C4-2B (cell line): Measurements from ENCODE around the gene RHBDD3.

Experiments
- H3K27ac ChIP-seq: fragments of 450-650 bp; 2 replicates; pipeline ENCODE4 v1.5.1; 2017
- CTCF ChIP-seq: fragments of 450-650 bp; conservative IDR thresholded peaks from 2 replicates; pipeline ENCODE4 v1.5.1; 2017; ENCODE audit warnings: mild to moderate bottlenecking
- ZFX ChIP-seq: fragments of 450-650 bp; IDR thresholded peaks from 2 replicates; pipeline ENCODE4 v1.6.1; 2017

Gene RHBDD3

GRCh38 chr22:29291215-29291614, 23.4 kb upstream of the RHBDD3 start:
- TF ChIP-seq ZFX, result no peak
- TF ChIP-seq CTCF, result no peak

GRCh38 chr22:29290061-29290460, 22.3 kb upstream of the RHBDD3 start:
- TF ChIP-seq ZFX, result no peak
- TF ChIP-seq CTCF, result no peak
- H3K27ac ChIP-seq, result no peak overlapping the region

More at GRCh38 chr22:29291215-29291614, 23.4 kb upstream of the RHBDD3 start:
- no peak overlapping the region for H3K27ac ChIP-seq

DNA sequence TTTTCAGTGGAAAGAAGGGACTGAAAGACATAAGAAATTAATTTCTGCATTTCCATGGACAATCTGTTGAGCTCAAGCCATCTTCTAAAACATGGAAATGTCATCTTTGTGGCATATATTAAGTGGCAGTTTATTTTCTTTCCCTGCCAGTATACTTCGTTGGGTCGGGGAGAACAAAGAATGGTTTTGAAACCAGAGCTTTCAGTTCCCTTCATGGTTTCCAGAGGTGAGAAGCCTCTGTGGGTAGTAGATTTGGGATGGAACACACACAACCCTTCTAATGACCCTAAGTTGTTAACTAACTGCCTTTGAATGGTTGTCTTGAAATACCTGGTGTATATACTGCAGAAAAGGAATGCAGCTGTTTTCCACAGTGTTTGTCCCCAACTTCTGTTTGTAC, 21.1 kb upstream of the RHBDD3 start:
- no peak overlapping the region for H3K27ac ChIP-seq
- TF ChIP-seq ZFX, result no peak
- no peak for TF ChIP-seq CTCF

DNA sequence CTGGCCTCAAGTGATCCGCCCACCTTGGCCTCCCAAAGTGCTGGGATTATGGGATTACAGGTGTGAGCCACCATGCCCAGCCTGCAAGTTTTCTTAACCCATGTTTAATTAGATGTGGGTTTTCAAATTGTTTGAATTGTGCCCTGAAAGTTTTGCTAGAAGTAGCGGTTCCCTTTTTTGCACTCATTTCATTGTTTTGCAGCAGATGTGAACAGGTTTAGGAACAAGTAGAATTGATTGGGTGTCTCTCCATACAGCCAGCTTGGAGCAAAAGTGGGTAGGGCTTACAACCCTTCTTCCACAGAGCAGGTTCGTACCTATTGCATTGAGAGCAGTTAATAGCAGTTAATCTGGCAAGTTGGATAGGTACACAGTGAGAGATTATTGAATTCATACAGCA, 16.4 kb upstream of the RHBDD3 start:
- no peak overlapping the region for H3K27ac ChIP-seq
- TF ChIP-seq ZFX (no peak), CTCF (no peak)

DNA sequence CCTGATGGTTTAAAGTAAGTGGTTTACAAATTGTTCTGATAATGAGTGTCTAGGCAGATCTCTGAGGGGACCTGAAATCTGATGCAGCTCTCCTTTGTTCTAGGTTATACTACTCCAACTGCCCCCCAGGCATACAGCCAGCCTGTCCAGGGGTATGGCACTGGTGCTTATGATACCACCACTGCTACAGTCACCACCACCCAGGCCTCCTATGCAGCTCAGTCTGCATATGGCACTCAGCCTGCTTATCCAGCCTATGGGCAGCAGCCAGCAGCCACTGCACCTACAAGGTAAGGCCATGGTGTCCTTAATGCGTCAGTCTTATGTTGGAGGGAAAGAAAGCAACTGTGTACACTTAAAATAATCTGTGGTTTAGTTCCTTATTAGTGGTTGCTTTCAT, 10.1 kb upstream of the RHBDD3 start:
- no peak overlapping the region for H3K27ac ChIP-seq
- TF ChIP-seq CTCF (no peak), ZFX (no peak)

DNA sequence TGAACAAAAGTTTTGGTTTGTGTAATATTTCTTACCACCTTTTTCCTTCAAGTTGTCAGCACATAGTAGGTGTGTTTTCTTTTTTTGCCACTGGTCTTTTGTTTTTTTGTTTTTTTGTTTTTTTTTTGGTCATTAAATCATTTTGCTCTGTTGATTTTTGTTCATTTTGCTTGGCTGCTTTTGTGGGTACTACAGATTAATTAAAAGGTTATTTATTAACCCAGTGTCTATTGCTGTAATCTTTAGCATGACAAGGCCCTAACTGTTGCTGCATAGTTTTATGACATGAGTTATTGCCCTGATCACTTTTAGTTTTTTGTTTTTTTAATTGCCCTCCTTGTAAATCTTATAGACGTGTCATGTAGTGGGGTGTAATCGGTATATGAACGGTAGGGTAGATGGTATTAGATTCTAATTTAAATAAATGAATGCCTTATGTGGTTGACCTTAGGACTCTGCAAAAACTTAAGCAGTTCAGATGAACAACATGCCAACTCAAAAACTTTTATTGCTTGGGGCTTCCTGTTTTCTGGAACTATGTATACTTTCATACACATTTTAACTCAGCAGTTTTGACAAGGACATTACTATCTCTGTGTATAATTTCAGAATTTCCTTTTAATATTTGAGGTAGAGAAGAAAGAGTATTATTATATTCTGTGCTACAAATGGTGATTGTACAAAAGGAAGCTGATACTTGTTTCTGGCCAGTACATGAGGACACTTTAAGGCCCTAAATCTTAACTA, 8.2 kb upstream of the RHBDD3 start:
- H3K27ac ChIP-seq, result no peak overlapping the region
- TF ChIP-seq ZFX, result no peak
- TF ChIP-seq CTCF, result no peak

DNA sequence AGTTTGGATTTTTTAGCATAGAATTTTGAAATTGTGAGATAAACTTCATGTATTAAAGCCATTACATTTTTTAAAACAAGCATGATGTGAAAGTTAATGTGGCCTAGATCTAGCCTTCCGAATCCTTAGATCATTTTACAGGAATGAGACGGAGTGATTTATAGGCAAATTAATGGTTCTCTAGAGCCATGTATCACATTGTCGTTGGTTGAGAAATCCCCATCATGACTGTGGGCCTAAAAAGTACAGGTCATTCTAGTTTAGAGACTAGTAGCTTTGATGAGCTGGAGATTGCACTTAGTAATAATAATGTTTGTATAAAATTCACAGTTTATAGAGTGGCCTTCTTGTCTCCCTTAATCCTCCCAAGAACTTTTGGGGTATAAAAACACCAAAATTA, 7.4 kb upstream of the RHBDD3 start:
- no peak overlapping the region for H3K27ac ChIP-seq
- TF ChIP-seq CTCF, result no peak
- TF ChIP-seq ZFX, result no peak
